Gastrocnemius medialis (tissue), 4 donors: ENCODE data around the gene NUDT14. TPM values are rescaled to one million over a fixed set of nuclear protein-coding genes. Genes with fewer than 3 reads are reported as not detected.

Experiments
- ATAC-seq, 2 donors: fragments of 150-250 bp; one replicate each; pipeline ENCODE4 v1.9.1; 2016
- DNase-seq, 2 donors: peaks; one replicate each; pipeline ENCODE4 v3.0.0-alpha.2; 2019
- H3K27ac ChIP-seq, 4 donors: fragments of 200-600 bp; sonication (generic); 1 replicate in 1 of 4; 2 replicates in 3 of 4; pipeline ENCODE4 v1.5.1; 2016 to 2018; ENCODE audit warnings: mild to moderate bottlenecking in 2 of 4, moderate library complexity in 1 of 4
- H3K27me3 ChIP-seq, 3 donors: fragments of 200-600 bp; sonication (generic) in 2 of 3; 1 replicate in 1 of 3; 2 replicates in 2 of 3; pipeline versions ENCODE4 v1.5.1 to v1.6.0; 2016 to 2019; ENCODE audit warnings: mild to moderate bottlenecking in 1 of 3, moderate library complexity in 1 of 3
- H3K36me3 ChIP-seq, 2 donors: fragments of 200-600 bp; sonication (generic) in 1 of 2; one replicate each; pipeline ENCODE4 v1.5.1; 2017 to 2018
- H3K4me1 ChIP-seq, 2 donors: fragments of 200-600 bp; sonication (generic) in 1 of 2; one replicate each; pipeline ENCODE4 v1.5.1; 2016 to 2017; ENCODE audit warnings: mild to moderate bottlenecking in 2 of 2
- H3K4me3 ChIP-seq, 4 donors: fragments of 200-600 bp; sonication (generic) in 3 of 4; 1 replicate in 1 of 4; 2 replicates in 3 of 4; pipeline ENCODE4 v1.5.1; 2016 to 2019; ENCODE audit warnings: mild to moderate bottlenecking in 2 of 4
- H3K9me3 ChIP-seq, 3 donors: fragments of 200-600 bp; sonication (generic) in 2 of 3; 1 replicate in 1 of 3; 2 replicates in 2 of 3; pipeline ENCODE4 v1.5.1; 2016 to 2019
- CTCF ChIP-seq, 5 experiments: fragments of 450-650 bp in 3 of 5; fragments of 200-600 bp in 2 of 5; sonication (generic) in 2 of 5; IDR thresholded peaks in 4 of 5; conservative IDR thresholded peaks in 1 of 5; 1 replicate in 4 of 5; 2 replicates in 1 of 5; pipeline ENCODE4 v1.5.1; 2016 to 2019; ENCODE audit warnings: antibody characterized with exemption in 5 of 5, mild to moderate bottlenecking in 3 of 5, moderate library complexity in 3 of 5
- POLR2A ChIP-seq, 2 donors: fragments of 450-650 bp; IDR thresholded peaks; one replicate each; pipeline ENCODE4 v1.6.1; 2017; ENCODE audit warnings: antibody characterized with exemption in 2 of 2, mild to moderate bottlenecking in 2 of 2, moderate library complexity in 2 of 2
- in situ Hi-C, 4 donors: fragments of 200-750 bp; cut with MboI; loops; one replicate each; pipeline versions ENCODE4 v1.15.0 to v1.8.0; 2017; ENCODE audit warnings: low sequenced_read_pairs in 4 of 4
- intact Hi-C: fragments of 100-400 bp; cut with DNase I; formaldehyde crosslinking; loops from one replicate; pipeline ENCODE4 v1.15.1; 2023; ENCODE audit warnings: low total_unique reads
- total RNA-seq, 4 donors: library from RNA; depleted of rRNA; stranded (reverse); fragments of >200 nt; gene quantifications; one replicate each; pipeline versions ENCODE4 v1.1.0 to v1.2.3, GENCODE V29; 2016

Gene NUDT14
- total RNA-seq, 4 donors from 2014 or later: 11.0 to 25.5 (median 16.4) TPM

DNA sequence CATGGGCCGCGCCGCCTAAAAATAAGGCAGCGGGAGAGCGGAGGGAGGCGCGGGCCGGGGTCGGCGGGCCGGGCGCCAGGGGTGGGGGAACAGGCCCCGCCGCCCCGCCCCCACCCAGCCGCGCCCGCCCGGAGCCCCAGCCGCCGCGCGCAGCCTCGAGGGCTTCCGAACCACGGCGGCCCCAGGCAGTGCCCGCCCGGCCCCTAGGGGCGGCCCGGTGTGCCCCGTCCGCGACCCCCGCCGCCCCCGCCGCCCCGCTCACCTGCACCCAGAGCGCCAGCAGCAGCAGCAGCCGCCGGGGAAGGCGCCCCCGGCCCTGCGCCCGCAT lies 13.1 kb downstream of the NUDT14 start:
- no peak for TF ChIP-seq CTCF (IDR thresholded peaks at IDR 0.05 in 4 of 5, conservative IDR thresholded peaks at IDR 0.05 in 1 of 5)
- TF ChIP-seq POLR2A (IDR thresholded peaks at IDR 0.05): no peak
- Histone ChIP-seq H3K4me1 (peaks cover 50 to 68% of the 10 kb centered on the region in 2 donors), H3K4me3 (peak overlapping the region; percentile 45 to 58 (median 53)), H3K36me3 (no peaks in the 10 kb centered on the region), H3K27me3 (no peaks in the 10 kb centered on the region), H3K9me3 (no peaks in the 10 kb centered on the region), H3K27ac (peak overlapping the region; percentile 69 to 83 (median 72))
- in situ Hi-C loops: no loop called here
- intact Hi-C loops: loop anchor here (5.0 to 10.0 kb wide), 3 partner anchors 159 to 327 kb away; partner anchors contain the start of genes CLBA1 and TEDC1
- DNase-seq (no peak), ATAC-seq (peak; percentile 7 to 10)

GRCh38 chr14:105167303-105168092 lies 13.6 kb downstream of the NUDT14 start:
- Histone ChIP-seq H3K9me3 (no peaks in the 10 kb centered on the region), H3K27ac (peak overlapping the region; percentile 69 to 85 (median 76)), H3K27me3 (no peaks in the 10 kb centered on the region), H3K36me3 (no peaks in the 10 kb centered on the region), H3K4me3 (peak overlapping the region; percentile 45 to 58 (median 53)), H3K4me1 (peaks cover 56 to 73% of the 10 kb centered on the region in 2 donors)
- peak in 1 of 2 donors; percentile 39 for DNase-seq
- TF ChIP-seq CTCF (IDR thresholded peaks at IDR 0.05 in 4 of 5, conservative IDR thresholded peaks at IDR 0.05 in 1 of 5): peak in 4 of 5 experiments; percentile 17 to 55 (median 45)
- peak; percentile 34 to 63 for TF ChIP-seq POLR2A (IDR thresholded peaks at IDR 0.05)
- intact Hi-C loops (loop anchor here (2.0 to 10.0 kb wide), 4 partner anchors 15 to 327 kb away; partner anchors contain the start of genes CLBA1 and TEDC1), in situ Hi-C loops (no loop called here)
- peak; percentile 6 to 19 for ATAC-seq

DNA sequence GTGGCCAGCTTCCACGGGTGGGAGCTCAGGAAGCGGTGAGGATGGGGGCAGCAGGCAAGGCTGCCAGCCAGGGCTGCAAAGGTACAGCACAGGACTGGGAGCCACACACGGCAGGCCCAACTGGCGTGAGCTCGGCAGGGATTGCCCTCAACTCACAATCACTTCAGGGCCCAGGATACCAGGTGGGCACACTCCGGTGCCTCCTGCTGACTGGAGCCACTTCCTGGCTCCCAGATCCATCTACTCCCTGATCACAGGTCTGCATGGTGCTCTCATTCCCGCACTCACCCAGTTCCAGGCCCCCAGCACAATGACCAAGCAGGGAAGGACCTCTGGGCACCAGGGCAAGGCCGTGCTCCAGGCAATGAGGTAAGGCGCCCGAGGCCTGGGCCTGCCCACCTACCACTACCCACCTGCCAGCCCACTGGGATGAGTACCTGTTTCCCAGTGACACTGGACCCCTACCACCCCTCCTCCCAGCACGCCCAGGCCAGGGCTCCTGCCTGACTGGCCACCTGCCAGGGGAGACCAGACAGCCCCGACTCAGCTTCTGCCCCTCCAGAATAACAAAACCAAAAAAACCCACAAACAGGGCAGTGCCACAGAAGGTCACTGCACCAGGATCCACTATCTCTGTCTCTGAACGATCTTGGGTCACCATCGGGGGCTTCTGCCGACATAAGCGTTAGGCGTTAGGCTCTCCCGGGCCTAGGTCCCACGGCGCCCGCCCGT lies 14.4 kb downstream of the NUDT14 start:
- intact Hi-C loops: loop anchor here (2.0 to 10.0 kb wide), 4 partner anchors 14 to 328 kb away; partner anchors contain the start of genes CLBA1 and TEDC1
- no peak for ATAC-seq
- peak overlapping the region; percentile 68 to 85 (median 74) for H3K27ac ChIP-seq

More for the DNA sequence above, 14.4 kb downstream of the NUDT14 start:
- H3K36me3 ChIP-seq: no peaks in the 10 kb centered on the region
- TF ChIP-seq CTCF (IDR thresholded peaks at IDR 0.05 in 4 of 5, conservative IDR thresholded peaks at IDR 0.05 in 1 of 5) (no peak), POLR2A (IDR thresholded peaks at IDR 0.05) (no peak)
- no peaks in the 10 kb centered on the region for H3K27me3 ChIP-seq
- H3K4me3 ChIP-seq: peak overlapping the region in 3 of 4 donors; percentile 18 to 25 (median 22)
- no peaks in the 10 kb centered on the region for H3K9me3 ChIP-seq
- DNase-seq: peak in 1 of 2 donors; percentile 23
- in situ Hi-C loops: no loop called here
- H3K4me1 ChIP-seq: peaks cover 60 to 81% of the 10 kb centered on the region in 2 donors
